Esophagus muscularis mucosa (tissue), 3 donors: ENCODE results near the gene ANK3.

Source experiments
- CTCF ChIP-seq, 3 experiments: fragments of 200-600 bp in 2 of 3; fragments of 450-650 bp in 1 of 3; sonication (generic) in 2 of 3; IDR thresholded peaks; one replicate each; pipeline ENCODE4 v1.5.1; 2017 to 2019; ENCODE audit warnings: antibody characterized with exemption in 3 of 3, mild to moderate bottlenecking in 2 of 3, moderate library complexity in 1 of 3
- POLR2A ChIP-seq: fragments of 450-650 bp; IDR thresholded peaks from one replicate; pipeline ENCODE4 v1.6.1; 2017; ENCODE audit warnings: antibody characterized with exemption, moderate library complexity, mild to moderate bottlenecking, low read depth

- no peak for TF ChIP-seq CTCF (IDR thresholded peaks at IDR 0.05)
- no peak for TF ChIP-seq POLR2A
Measured at GRCh38 chr10:60138026-60138425, 251.6 kb downstream of the ANK3 start.
